Glutamatergic neuron (in vitro differentiated cells): ENCODE data around the gene THAP5. TPM values are rescaled to one million over a fixed set of nuclear protein-coding genes. Genes with fewer than 3 reads are reported as not detected.

ENCODE experiments used
- DNase-seq: peaks from one replicate; pipeline ENCODE4 v3.0.0; 2022
- H3K27ac Mint-ChIP-seq: one replicate; pipeline ENCODE4 v1.8.0; 2020; ENCODE audit warnings: mild to moderate bottlenecking, mixed read lengths, inconsistent platforms; ENCODE audit not compliant: unreplicated experiment
- H3K27me3 Mint-ChIP-seq: one replicate; pipeline ENCODE4 v1.8.0; 2020; ENCODE audit warnings: mild to moderate bottlenecking, moderate library complexity, mixed read lengths, inconsistent platforms; ENCODE audit not compliant: unreplicated experiment
- H3K36me3 Mint-ChIP-seq: one replicate; pipeline ENCODE4 v1.8.0; 2020; ENCODE audit warnings: mild to moderate bottlenecking, mixed read lengths, inconsistent platforms; ENCODE audit not compliant: unreplicated experiment
- H3K4me1 Mint-ChIP-seq: one replicate; pipeline ENCODE4 v1.8.0; 2020; ENCODE audit warnings: mild to moderate bottlenecking, low read depth, mixed read lengths, inconsistent platforms; ENCODE audit not compliant: unreplicated experiment
- H3K4me3 Mint-ChIP-seq: one replicate; pipeline ENCODE4 v1.8.0; 2020; ENCODE audit warnings: mild to moderate bottlenecking, mixed read lengths, inconsistent platforms; ENCODE audit not compliant: unreplicated experiment
- H3K9me3 Mint-ChIP-seq: one replicate; pipeline ENCODE4 v1.8.0; 2020; ENCODE audit warnings: mild to moderate bottlenecking, moderate library complexity, mixed read lengths, inconsistent platforms; ENCODE audit not compliant: unreplicated experiment
- CTCF ChIP-seq: fragments of 200-600 bp; sonication (generic); IDR thresholded peaks from one replicate; pipeline ENCODE4 v1.5.0; 2021; ENCODE audit not compliant: partially characterized antibody, unreplicated experiment
- total RNA-seq: library from RNA; stranded (reverse); fragmentation: NEBNext Ultra II Directional; extraction: Animal tissue kit (Norgen Biotek cat#: 25700); gene quantifications from one replicate; pipeline ENCODE4 v1.2.1, GENCODE V29; 2021; ENCODE audit not compliant: unreplicated experiment

Gene THAP5
- total RNA-seq, 1 donor from 2014 or later: 10.2 TPM

GRCh38 chr7:108586274-108586710, 16.8 kb upstream of the THAP5 start:
- H3K27ac Mint-ChIP-seq: no peak overlapping the region
- no peak for TF ChIP-seq CTCF
- no peak overlapping the region for H3K4me3 Mint-ChIP-seq
- H3K9me3 Mint-ChIP-seq: no peaks in the 10 kb centered on the region
- no peak for DNase-seq
- H3K27me3 Mint-ChIP-seq: peaks cover 1% of the 10 kb centered on the region
- peaks cover under 1% of the 10 kb centered on the region for H3K36me3 Mint-ChIP-seq
- H3K4me1 Mint-ChIP-seq: peaks cover 3% of the 10 kb centered on the region

GRCh38 chr7:108585843-108586242, 16.3 kb upstream of the THAP5 start:
- Mint-ChIP-seq H3K9me3 (no peaks in the 10 kb centered on the region), H3K27me3 (peaks cover 1% of the 10 kb centered on the region), H3K36me3 (peaks cover 5% of the 10 kb centered on the region), H3K27ac (no peak overlapping the region), H3K4me1 (peaks cover 3% of the 10 kb centered on the region), H3K4me3 (no peak overlapping the region)
- no peak for DNase-seq
- no peak for TF ChIP-seq CTCF

GRCh38 chr7:108584211-108584610, 14.7 kb upstream of the THAP5 start:
- no peak overlapping the region for H3K4me3 Mint-ChIP-seq
- DNase-seq: no peak
- H3K27ac Mint-ChIP-seq: no peak overlapping the region
- no peaks in the 10 kb centered on the region for H3K4me1 Mint-ChIP-seq
- no peak for TF ChIP-seq CTCF
- H3K27me3 Mint-ChIP-seq: peaks cover 1% of the 10 kb centered on the region
- no peaks in the 10 kb centered on the region for H3K9me3 Mint-ChIP-seq
- H3K36me3 Mint-ChIP-seq: peaks cover 13% of the 10 kb centered on the region

GRCh38 chr7:108581655-108582491, 12.4 kb upstream of the THAP5 start:
- Mint-ChIP-seq H3K4me1 (no peaks in the 10 kb centered on the region), H3K9me3 (peaks cover under 1% of the 10 kb centered on the region), H3K27ac (no peak overlapping the region), H3K4me3 (no peak overlapping the region), H3K36me3 (peaks cover 18% of the 10 kb centered on the region), H3K27me3 (no peaks in the 10 kb centered on the region)
- no peak for DNase-seq
- TF ChIP-seq CTCF: no peak

GRCh38 chr7:108580298-108580697, 10.8 kb upstream of the THAP5 start:
- no peaks in the 10 kb centered on the region for H3K4me1 Mint-ChIP-seq
- peaks cover 18% of the 10 kb centered on the region for H3K36me3 Mint-ChIP-seq
- H3K4me3 Mint-ChIP-seq: no peak overlapping the region
- no peak overlapping the region for H3K27ac Mint-ChIP-seq
- no peak for TF ChIP-seq CTCF
- H3K27me3 Mint-ChIP-seq: no peaks in the 10 kb centered on the region
- no peak for DNase-seq
- H3K9me3 Mint-ChIP-seq: peaks cover 2% of the 10 kb centered on the region
